Lung (tissue), 12 donors: Measurements from ENCODE around the gene RNGTT. TPM values are rescaled to one million over a fixed set of nuclear protein-coding genes. Genes with fewer than 3 reads are reported as not detected.

Experiments used
- ATAC-seq: fragments of 200-7000 bp; cut with Tn5 transposase; one replicate; pipeline ENCODE4 v1.9.1; 2020; ENCODE audit warnings: moderate number of reproducible peaks; ENCODE audit not compliant: insufficient read depth, low FRiP score
- DNase-seq, 3 donors: peaks; one replicate each; pipeline ENCODE4 v3.0.0-alpha.2; 2013 to 2017
- H3K27ac ChIP-seq, 2 donors: one replicate each; pipeline ENCODE4 v1.5.1; 2013; ENCODE audit warnings: mild to moderate bottlenecking in 2 of 2, moderate library complexity in 2 of 2, control low read depth in 1 of 2, inconsistent platforms in 1 of 2, low read depth in 1 of 2, low read length in 1 of 2
- H3K27me3 ChIP-seq, 3 donors: one replicate each; pipeline ENCODE4 v1.5.1; 2013; ENCODE audit warnings: low read length in 2 of 3; ENCODE audit not compliant: control insufficient read depth in 3 of 3, insufficient read depth in 3 of 3
- H3K36me3 ChIP-seq, 4 donors: one replicate each; pipeline ENCODE4 v1.5.1; 2013; ENCODE audit warnings: low read length in 4 of 4, mild to moderate bottlenecking in 1 of 4, moderate library complexity in 1 of 4; ENCODE audit not compliant: control insufficient read depth in 4 of 4, insufficient read depth in 4 of 4
- H3K4me1 ChIP-seq, 5 donors: one replicate each; pipeline ENCODE4 v1.5.1; 2013; ENCODE audit warnings: low read length in 5 of 5, mild to moderate bottlenecking in 2 of 5, moderate library complexity in 1 of 5; ENCODE audit not compliant: control insufficient read depth in 5 of 5, insufficient read depth in 5 of 5
- H3K4me3 ChIP-seq: one replicate; pipeline ENCODE4 v1.5.1; 2013; ENCODE audit warnings: mild to moderate bottlenecking, control low read depth, moderate library complexity
- H3K9ac ChIP-seq, 2 donors: one replicate each; pipeline ENCODE4 v1.5.1; 2013; ENCODE audit warnings: low read length in 2 of 2, control low read depth in 1 of 2; ENCODE audit not compliant: insufficient read depth in 1 of 2
- H3K9me3 ChIP-seq, 4 donors: one replicate each; pipeline ENCODE4 v1.5.1; 2013; ENCODE audit warnings: low read length in 3 of 4, mild to moderate bottlenecking in 1 of 4, moderate library complexity in 1 of 4; ENCODE audit not compliant: control insufficient read depth in 4 of 4, insufficient read depth in 3 of 4
- CTCF ChIP-seq: IDR thresholded peaks from 2 replicates; pipeline ENCODE4 v1.5.1; 2012; ENCODE audit warnings: mild to moderate bottlenecking; ENCODE audit errors: control extremely low read depth, extremely low read depth
- WGBS, 2 donors: extraction: QIAGEN DNeasy Blood & Tissue Kit; methylation state at CpG; one replicate each; pipeline ENCODE4 v1.1.7; 2013; 5-methylcytosine and 5-hydroxymethylcytosine counted together
- polyA plus RNA-seq, 2 donors: library from polyadenylated mRNA; stranded (reverse); fragments of 200-250 nt; gene quantifications; one replicate each; pipeline ENCODE4 v1.2.1, GENCODE V29; 2013
- total RNA-seq, 2 donors: library from RNA; depleted of rRNA in 1 of 2; stranded (reverse); fragments of >200 nt in 1 of 2; gene quantifications; one replicate each; pipeline ENCODE4 v1.2.1, GENCODE V29; 2014 to 2021
- donor health status: control.
- donor health status: control.
- donor health status: Bipolar disorder and iron deficiency.
- donor health status: healthy.
- donor health status: DM: yes; HTN: yes; CAD: no.

Gene RNGTT
- total and polyA plus RNA-seq, 4 donors = 3.0 to 25.0 (median 9.2) TPM

- Histone ChIP-seq H3K27ac (no peak overlapping the region), H3K27me3 (no peaks in the 10 kb centered on the region), H3K36me3 (peaks cover 0 to 6% (median 2%) of the 10 kb centered on the region in 4 donors), H3K9me3 (no peaks in the 10 kb centered on the region), H3K9ac (no peak overlapping the region), H3K4me1 (no peaks in the 10 kb centered on the region), H3K4me3 (no peak overlapping the region)
- WGBS, 2 donors = 98 to 99% methylated on average over 2 of the region's 2 CpGs
- DNase-seq (no peak), ATAC-seq (no peak)
- TF ChIP-seq CTCF = no peak
Measured at GRCh38 chr6:88899569-88900316, 63.7 kb downstream of the RNGTT start.

GRCh38 chr6:88895911-88896310 lies 67.5 kb downstream of the RNGTT start:
- DNase-seq (no peak), ATAC-seq (no peak)
- H3K9me3 ChIP-seq = no peaks in the 10 kb centered on the region
- no peaks in the 10 kb centered on the region for H3K4me1 ChIP-seq
- no peak overlapping the region for H3K4me3 ChIP-seq
- H3K36me3 ChIP-seq = no peaks in the 10 kb centered on the region
- no peak overlapping the region for H3K9ac ChIP-seq
- TF ChIP-seq CTCF = no peak
- 94 to 97% methylated on average over 2 of the region's 2 CpGs for WGBS, 2 donors
- no peaks in the 10 kb centered on the region for H3K27me3 ChIP-seq
- no peak overlapping the region for H3K27ac ChIP-seq

- Histone ChIP-seq H3K4me1 (no peaks in the 10 kb centered on the region), H3K9me3 (no peaks in the 10 kb centered on the region), H3K9ac (no peak overlapping the region), H3K27ac (no peak overlapping the region), H3K4me3 (no peak overlapping the region), H3K36me3 (peaks cover 0 to 2% (median 0%) of the 10 kb centered on the region in 4 donors), H3K27me3 (no peaks in the 10 kb centered on the region)
- ATAC-seq (no peak), DNase-seq (no peak)
- TF ChIP-seq CTCF = no peak
- WGBS, 2 donors = 80 to 94% methylated on average over 5 of the region's 5 CpGs
Measured at GRCh38 chr6:88890860-88891845, 72.3 kb downstream of the RNGTT start.
